ENCODE measurements around the gene NOL4L.

NOL4L gene

GRCh38 chr20:32574296-32575226 is 10.6 kb downstream of the NOL4L start:
- DNase-seq, result peak; percentile 84

GRCh38 chr20:32573167-32573851 is 11.8 kb downstream of the NOL4L start:
- no peak for DNase-seq

GRCh38 chr20:32572271-32572968 is 12.7 kb downstream of the NOL4L start:
- DNase-seq, result no peak

GRCh38 chr20:32571566-32571965 is 13.6 kb downstream of the NOL4L start:
- no peak for DNase-seq

- DNase-seq, result peak; percentile 40
Observed at GRCh38 chr20:32570401-32571190, 14.5 kb downstream of the NOL4L start.

GRCh38 chr20:32569380-32570305 is 15.5 kb downstream of the NOL4L start:
- DNase-seq, result no peak

- DNase-seq, result no peak
Observed at GRCh38 chr20:32569018-32569379, 16.1 kb downstream of the NOL4L start.

GRCh38 chr20:32567384-32568178 is 17.6 kb downstream of the NOL4L start:
- DNase-seq, result no peak

- no peak for DNase-seq
Observed at GRCh38 chr20:32566379-32567374, 18.5 kb downstream of the NOL4L start.

- no peak for DNase-seq
Observed at GRCh38 chr20:32565735-32566032, 19.4 kb downstream of the NOL4L start.

- peak; percentile 78 for DNase-seq
Observed at GRCh38 chr20:32564921-32565734, 20.0 kb downstream of the NOL4L start.

GRCh38 chr20:32564440-32564839 is 20.7 kb downstream of the NOL4L start:
- no peak for DNase-seq

- DNase-seq, result no peak
Observed at GRCh38 chr20:32563311-32564272, 21.5 kb downstream of the NOL4L start.

- no peak for DNase-seq
Observed at GRCh38 chr20:32562495-32562911, 22.6 kb downstream of the NOL4L start.

- DNase-seq, result no peak
Observed at GRCh38 chr20:32560989-32561830, 23.9 kb downstream of the NOL4L start.

- DNase-seq, result no peak
Observed at GRCh38 chr20:32560482-32560988, 24.6 kb downstream of the NOL4L start.
